ENCODE data around the gene ITSN2. TPM values are rescaled to one million over a fixed set of nuclear protein-coding genes. Genes with fewer than 3 reads are reported as not detected.

Gene ITSN2
- total RNA-seq, 1 experiment from 2014 or later = 19.8 TPM

DNA sequence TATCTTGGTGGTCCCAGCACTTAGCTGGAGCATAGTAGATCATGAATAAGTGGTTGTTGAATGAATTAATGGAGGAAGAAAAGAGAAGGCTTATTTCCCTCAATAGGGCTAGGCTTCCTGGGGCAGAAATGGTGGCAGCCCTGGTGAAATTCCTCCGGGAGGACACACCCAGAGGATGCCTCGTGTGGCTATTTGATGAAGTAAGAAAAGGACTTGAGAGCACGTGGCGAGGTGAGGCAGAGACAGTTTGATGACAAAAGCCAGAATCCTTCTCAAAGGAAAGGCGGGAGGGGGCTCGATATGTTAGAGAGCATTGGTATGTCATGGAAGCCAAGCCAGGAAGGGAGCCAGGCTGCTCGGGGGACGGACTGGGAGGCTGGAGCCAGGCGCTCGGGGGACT lies 170.8 kb downstream of the ITSN2 start:
- DNase-seq (ENCODE audit: low spot score) (no peak), ATAC-seq (peak; percentile 51; the same call in 1 of the 2 replicates)
- Mint-ChIP-seq H3K27ac (no peak overlapping the region), H3K9me3 (peaks cover 15% of the 10 kb centered on the region), H3K27me3 (ENCODE audit: low read depth) (peaks cover 14% of the 10 kb centered on the region), H3K36me3 (no peaks in the 10 kb centered on the region), H3K4me3 (no peak overlapping the region), H3K4me1 (no peaks in the 10 kb centered on the region)
- TF ChIP-seq, protein P1, sequence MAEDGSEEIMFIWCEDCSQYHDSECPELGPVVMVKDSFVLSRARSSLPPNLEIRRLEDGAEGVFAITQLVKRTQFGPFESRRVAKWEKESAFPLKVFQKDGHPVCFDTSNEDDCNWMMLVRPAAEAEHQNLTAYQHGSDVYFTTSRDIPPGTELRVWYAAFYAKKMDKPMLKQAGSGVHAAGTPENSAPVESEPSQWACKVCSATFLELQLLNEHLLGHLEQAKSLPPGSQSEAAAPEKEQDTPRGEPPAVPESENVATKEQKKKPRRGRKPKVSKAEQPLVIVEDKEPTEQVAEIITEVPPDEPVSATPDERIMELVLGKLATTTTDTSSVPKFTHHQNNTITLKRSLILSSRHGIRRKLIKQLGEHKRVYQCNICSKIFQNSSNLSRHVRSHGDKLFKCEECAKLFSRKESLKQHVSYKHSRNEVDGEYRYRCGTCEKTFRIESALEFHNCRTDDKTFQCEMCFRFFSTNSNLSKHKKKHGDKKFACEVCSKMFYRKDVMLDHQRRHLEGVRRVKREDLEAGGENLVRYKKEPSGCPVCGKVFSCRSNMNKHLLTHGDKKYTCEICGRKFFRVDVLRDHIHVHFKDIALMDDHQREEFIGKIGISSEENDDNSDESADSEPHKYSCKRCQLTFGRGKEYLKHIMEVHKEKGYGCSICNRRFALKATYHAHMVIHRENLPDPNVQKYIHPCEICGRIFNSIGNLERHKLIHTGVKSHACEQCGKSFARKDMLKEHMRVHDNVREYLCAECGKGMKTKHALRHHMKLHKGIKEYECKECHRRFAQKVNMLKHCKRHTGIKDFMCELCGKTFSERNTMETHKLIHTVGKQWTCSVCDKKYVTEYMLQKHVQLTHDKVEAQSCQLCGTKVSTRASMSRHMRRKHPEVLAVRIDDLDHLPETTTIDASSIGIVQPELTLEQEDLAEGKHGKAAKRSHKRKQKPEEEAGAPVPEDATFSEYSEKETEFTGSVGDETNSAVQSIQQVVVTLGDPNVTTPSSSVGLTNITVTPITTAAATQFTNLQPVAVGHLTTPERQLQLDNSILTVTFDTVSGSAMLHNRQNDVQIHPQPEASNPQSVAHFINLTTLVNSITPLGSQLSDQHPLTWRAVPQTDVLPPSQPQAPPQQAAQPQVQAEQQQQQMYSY (CRISPR knock-in tag; IDR thresholded peaks at IDR 0.05) = no peak
- TF ChIP-seq ZNF416 (CRISPR knock-in tag; IDR thresholded peaks at IDR 0.05) = no peak
- TF ChIP-seq TEAD4 (CRISPR knock-in tag; IDR thresholded peaks at IDR 0.05) = no peak
- no peak for TF ChIP-seq ZBTB21 (CRISPR knock-in tag; IDR thresholded peaks at IDR 0.05; ENCODE audit: borderline replicate concordance)
- no peak for TF ChIP-seq ZNF121 (CRISPR knock-in tag; IDR thresholded peaks at IDR 0.05)
- TF ChIP-seq GABPB1 (CRISPR knock-in tag; IDR thresholded peaks at IDR 0.05) = no peak
- CTCF ChIA-PET = no interaction called here
- POLR2A ChIA-PET = no interaction called here

DNA sequence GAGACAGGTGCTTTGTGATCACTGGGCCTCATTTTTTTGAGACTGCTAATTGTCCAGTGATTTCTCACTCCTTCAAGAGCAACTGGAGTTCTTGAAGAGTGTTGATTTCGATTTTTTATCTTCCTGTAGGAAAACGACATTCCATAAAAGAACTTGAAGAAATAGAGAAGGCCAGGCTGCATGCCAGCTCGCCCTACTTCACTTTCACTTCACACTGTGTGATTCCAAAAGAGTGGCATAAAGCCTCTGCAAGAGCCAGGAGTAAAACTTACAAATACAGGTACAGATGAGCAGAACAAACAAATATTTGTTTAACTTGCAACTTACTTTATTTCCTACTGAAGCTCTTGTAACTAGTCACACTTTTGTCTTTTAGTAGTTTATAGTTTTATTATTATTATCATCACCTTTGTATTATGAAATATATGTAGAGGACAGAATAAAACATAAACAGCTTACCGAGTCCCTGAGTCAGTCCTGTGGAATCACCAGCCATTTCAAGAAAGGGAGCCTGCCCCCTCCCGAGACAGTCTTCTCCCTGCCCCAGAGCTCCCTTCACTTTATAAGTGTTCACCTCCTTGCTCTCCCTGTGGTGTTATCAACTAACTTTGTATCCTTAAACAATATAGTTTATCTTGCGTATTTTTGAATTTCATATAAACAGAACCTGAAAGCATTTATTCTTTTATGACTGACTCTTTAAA lies 176.8 kb downstream of the ITSN2 start:
- CTCF ChIA-PET = no interaction called here
- no peaks in the 10 kb centered on the region; the same call in 1 of the 2 replicates for H3K27me3 Mint-ChIP-seq (ENCODE audit: low read depth)
- no peak overlapping the region for H3K27ac Mint-ChIP-seq

DNA sequence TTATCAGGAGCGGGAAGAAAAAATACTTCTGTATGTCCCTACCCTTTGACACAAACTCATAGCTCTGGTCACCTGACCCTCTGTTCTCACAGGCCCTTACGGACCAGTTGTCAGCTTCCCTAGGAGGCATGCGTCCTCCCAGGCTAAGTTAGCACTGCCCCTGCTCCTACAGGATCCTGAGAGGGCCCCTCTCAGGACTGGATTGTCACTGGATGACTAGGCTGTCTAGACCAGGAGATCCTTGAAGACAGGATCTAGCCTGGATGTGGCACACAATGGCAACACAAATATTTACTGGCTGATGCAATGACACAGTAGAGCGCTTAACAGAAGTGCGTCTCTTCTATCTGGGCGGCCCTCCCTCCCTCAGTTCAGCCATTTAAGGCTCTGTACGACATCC lies 177.8 kb downstream of the ITSN2 start:
- POLR2A ChIA-PET = no interaction called here
- H3K36me3 Mint-ChIP-seq = no peaks in the 10 kb centered on the region
- H3K27me3 Mint-ChIP-seq (ENCODE audit: low read depth) = no peaks in the 10 kb centered on the region; the same call in 1 of the 2 replicates
- H3K4me1 Mint-ChIP-seq = no peaks in the 10 kb centered on the region
- H3K9me3 Mint-ChIP-seq = peaks cover 6% of the 10 kb centered on the region; the same call in 1 of the 2 replicates
- no peak for DNase-seq (ENCODE audit: low spot score)
- no peak overlapping the region for H3K27ac Mint-ChIP-seq
- no peak overlapping the region for H3K4me3 Mint-ChIP-seq
- TF ChIP-seq, protein P2, sequence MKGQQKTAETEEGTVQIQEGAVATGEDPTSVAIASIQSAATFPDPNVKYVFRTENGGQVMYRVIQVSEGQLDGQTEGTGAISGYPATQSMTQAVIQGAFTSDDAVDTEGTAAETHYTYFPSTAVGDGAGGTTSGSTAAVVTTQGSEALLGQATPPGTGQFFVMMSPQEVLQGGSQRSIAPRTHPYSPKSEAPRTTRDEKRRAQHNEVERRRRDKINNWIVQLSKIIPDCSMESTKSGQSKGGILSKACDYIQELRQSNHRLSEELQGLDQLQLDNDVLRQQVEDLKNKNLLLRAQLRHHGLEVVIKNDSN (CRISPR knock-in tag; IDR thresholded peaks at IDR 0.05) = 0 out of 2 replicates have a peak, but pooled peaks have one; percentile 22
- TF ChIP-seq OVOL2 (CRISPR knock-in tag; IDR thresholded peaks at IDR 0.05; ENCODE audit: borderline replicate concordance) (no peak), GABPB1 (CRISPR knock-in tag; IDR thresholded peaks at IDR 0.05) (peak; percentile 98), TEAD4 (CRISPR knock-in tag; IDR thresholded peaks at IDR 0.05) (no peak), RELA (CRISPR knock-in tag; IDR thresholded peaks at IDR 0.05; ENCODE audit: borderline replicate concordance) (no peak)
- TF ChIP-seq, protein P1 (CRISPR knock-in tag; IDR thresholded peaks at IDR 0.05) = no peak
- TF ChIP-seq, protein P3, sequence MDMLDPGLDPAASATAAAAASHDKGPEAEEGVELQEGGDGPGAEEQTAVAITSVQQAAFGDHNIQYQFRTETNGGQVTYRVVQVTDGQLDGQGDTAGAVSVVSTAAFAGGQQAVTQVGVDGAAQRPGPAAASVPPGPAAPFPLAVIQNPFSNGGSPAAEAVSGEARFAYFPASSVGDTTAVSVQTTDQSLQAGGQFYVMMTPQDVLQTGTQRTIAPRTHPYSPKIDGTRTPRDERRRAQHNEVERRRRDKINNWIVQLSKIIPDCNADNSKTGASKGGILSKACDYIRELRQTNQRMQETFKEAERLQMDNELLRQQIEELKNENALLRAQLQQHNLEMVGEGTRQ (CRISPR knock-in tag; IDR thresholded peaks at IDR 0.05) = 0 out of 2 replicates have a peak, but pooled peaks have one; percentile 13
- no peak; the same call in 1 of the 2 replicates for ATAC-seq
- CTCF ChIA-PET = no interaction called here

More for the DNA sequence above, 176.8 kb downstream of the ITSN2 start:
- no peak for DNase-seq (ENCODE audit: low spot score)
- H3K4me3 Mint-ChIP-seq = no peak overlapping the region
- POLR2A ChIA-PET = no interaction called here
- no peaks in the 10 kb centered on the region for H3K4me1 Mint-ChIP-seq
- no peaks in the 10 kb centered on the region for H3K36me3 Mint-ChIP-seq
- ATAC-seq = no peak
- H3K9me3 Mint-ChIP-seq = peaks cover 10% of the 10 kb centered on the region; the same call in 1 of the 2 replicates
- no peak for TF ChIP-seq ZNF138 (CRISPR knock-in tag; conservative IDR thresholded peaks at IDR 0.05)
- TF ChIP-seq TCF7 (CRISPR knock-in tag; IDR thresholded peaks at IDR 0.05; ENCODE audit: low read depth) = no peak
- TF ChIP-seq, protein P4, sequence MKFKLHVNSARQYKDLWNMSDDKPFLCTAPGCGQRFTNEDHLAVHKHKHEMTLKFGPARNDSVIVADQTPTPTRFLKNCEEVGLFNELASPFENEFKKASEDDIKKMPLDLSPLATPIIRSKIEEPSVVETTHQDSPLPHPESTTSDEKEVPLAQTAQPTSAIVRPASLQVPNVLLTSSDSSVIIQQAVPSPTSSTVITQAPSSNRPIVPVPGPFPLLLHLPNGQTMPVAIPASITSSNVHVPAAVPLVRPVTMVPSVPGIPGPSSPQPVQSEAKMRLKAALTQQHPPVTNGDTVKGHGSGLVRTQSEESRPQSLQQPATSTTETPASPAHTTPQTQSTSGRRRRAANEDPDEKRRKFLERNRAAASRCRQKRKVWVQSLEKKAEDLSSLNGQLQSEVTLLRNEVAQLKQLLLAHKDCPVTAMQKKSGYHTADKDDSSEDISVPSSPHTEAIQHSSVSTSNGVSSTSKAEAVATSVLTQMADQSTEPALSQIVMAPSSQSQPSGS (CRISPR knock-in tag; IDR thresholded peaks at IDR 0.05; ENCODE audit: borderline replicate concordance, low read depth) = no peak
- TF ChIP-seq, protein P5, sequence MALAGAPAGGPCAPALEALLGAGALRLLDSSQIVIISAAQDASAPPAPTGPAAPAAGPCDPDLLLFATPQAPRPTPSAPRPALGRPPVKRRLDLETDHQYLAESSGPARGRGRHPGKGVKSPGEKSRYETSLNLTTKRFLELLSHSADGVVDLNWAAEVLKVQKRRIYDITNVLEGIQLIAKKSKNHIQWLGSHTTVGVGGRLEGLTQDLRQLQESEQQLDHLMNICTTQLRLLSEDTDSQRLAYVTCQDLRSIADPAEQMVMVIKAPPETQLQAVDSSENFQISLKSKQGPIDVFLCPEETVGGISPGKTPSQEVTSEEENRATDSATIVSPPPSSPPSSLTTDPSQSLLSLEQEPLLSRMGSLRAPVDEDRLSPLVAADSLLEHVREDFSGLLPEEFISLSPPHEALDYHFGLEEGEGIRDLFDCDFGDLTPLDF (CRISPR knock-in tag; IDR thresholded peaks at IDR 0.05) = no peak
- TF ChIP-seq CBFB (CRISPR knock-in tag; IDR thresholded peaks at IDR 0.05; ENCODE audit: low read depth) = no peak
- TF ChIP-seq SMAD4 (CRISPR knock-in tag; IDR thresholded peaks at IDR 0.05) = no peak
- TF ChIP-seq, protein P6, sequence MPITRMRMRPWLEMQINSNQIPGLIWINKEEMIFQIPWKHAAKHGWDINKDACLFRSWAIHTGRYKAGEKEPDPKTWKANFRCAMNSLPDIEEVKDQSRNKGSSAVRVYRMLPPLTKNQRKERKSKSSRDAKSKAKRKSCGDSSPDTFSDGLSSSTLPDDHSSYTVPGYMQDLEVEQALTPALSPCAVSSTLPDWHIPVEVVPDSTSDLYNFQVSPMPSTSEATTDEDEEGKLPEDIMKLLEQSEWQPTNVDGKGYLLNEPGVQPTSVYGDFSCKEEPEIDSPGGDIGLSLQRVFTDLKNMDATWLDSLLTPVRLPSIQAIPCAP (CRISPR knock-in tag; IDR thresholded peaks at IDR 0.05) = no peak
- no peak for TF ChIP-seq CREM (CRISPR knock-in tag; IDR thresholded peaks at IDR 0.05)
- no peak for TF ChIP-seq ZNF423 (CRISPR knock-in tag; IDR thresholded peaks at IDR 0.05)

All from WTC11 (cell line).